K562 (cell line): ENCODE measurements around the gene OR4D5. TPM values are rescaled to one million over a fixed set of nuclear protein-coding genes. Genes with fewer than 3 reads are reported as not detected.

Experiments
- ATAC-seq: fragments of 200-7000 bp; cut with Tn5 transposase; 3 replicates; pipeline ENCODE4 v1.9.1; 2020; ENCODE audit warnings: moderate library complexity
- Bru-seq: library from RNA; stranded (reverse); fragments of 400-500 nt; gene quantifications from one replicate; lab custom pipeline; 2021; lab: Mats Ljungman, UMichigan
- BruChase-seq, 2 experiments: library from RNA; stranded (reverse); fragments of 400-500 nt; gene quantifications; one replicate each; lab custom pipeline; 2021; lab: Mats Ljungman, UMichigan
- BruUV-seq: library from RNA; stranded (reverse); fragments of 400-500 nt; replicated peaks from 2 replicates; lab custom pipeline; 2021; lab: Mats Ljungman, UMichigan
- CTCF ChIA-PET: fragments of 300-600 bp; formaldehyde crosslinking; extraction: SDS; loops from one replicate; lab custom pipeline; 2021; ENCODE audit warnings: low intra/inter-chr PET ratio; lab: Yijun Ruan, JAX
- POLR2A ChIA-PET: fragments of 300-600, 350-650 bp; sonication (Branson Sonifier 250); formaldehyde crosslinking; extraction: SDS; loops from one replicate; lab custom pipeline; 2021; ENCODE audit warnings: antibody characterized with exemption, inconsistent platforms; lab: Yijun Ruan, JAX
- DNase-seq, 4 experiments: peaks; one replicate each; pipeline versions ENCODE4 v3.0.0 to v3.0.0-alpha.2; 2011 to 2018; ENCODE audit warnings: low spot score in 3 of 4, mixed read lengths in 3 of 4; ENCODE audit errors: extremely low read depth in 1 of 4
- FAIRE-seq: peaks from 2 replicates; lab custom pipeline; 2011; peaks lifted over from hg19 to GRCh38; lab: Jason Lieb, UNC
- H2AFZ ChIP-seq: 2 replicates; pipeline ENCODE4 v1.6.0; 2011; ENCODE audit warnings: low read depth, low read length, control low read depth, inconsistent platforms
- H3K27ac ChIP-seq: fragments of 200-600 bp; 3 replicates; pipeline ENCODE4 v1.8.0; 2011; ENCODE audit warnings: low read depth, mild to moderate bottlenecking, control low read depth, inconsistent platforms, low read length, moderate library complexity, mixed read lengths; ENCODE audit errors: extremely low read depth
- H3K27me3 ChIP-seq, 2 experiments: fragments of 300-600 bp in 1 of 2; 2 replicates in 1 of 2; 3 replicates in 1 of 2; pipeline versions ENCODE4 v1.6.0 to v1.8.0; 2011; ENCODE audit warnings: inconsistent platforms in 2 of 2, low read length in 2 of 2, mild to moderate bottlenecking in 1 of 2, mixed read lengths in 1 of 2, moderate library complexity in 1 of 2; ENCODE audit not compliant: control insufficient read depth in 2 of 2, insufficient read depth in 2 of 2
- H3K36me3 ChIP-seq: fragments of 300-600 bp; 3 replicates; pipeline ENCODE4 v1.8.0; 2011; ENCODE audit warnings: mild to moderate bottlenecking, low read length, inconsistent platforms; ENCODE audit not compliant: control insufficient read depth, insufficient read depth
- H3K4me1 ChIP-seq, 2 experiments: fragments of 200-600 bp in 1 of 2; replicated peaks in 1 of 2; 2 replicates in 1 of 2; 3 replicates in 1 of 2; pipeline versions ENCODE4 v1.5.1 to v1.8.0; 2011; ENCODE audit warnings: inconsistent platforms in 2 of 2, low read length in 2 of 2, mild to moderate bottlenecking in 1 of 2, mixed read lengths in 1 of 2, moderate library complexity in 1 of 2; ENCODE audit not compliant: control insufficient read depth in 2 of 2, insufficient read depth in 2 of 2
- H3K4me2 ChIP-seq: 2 replicates; pipeline ENCODE4 v1.6.1; 2011; ENCODE audit warnings: low read length, control low read depth, inconsistent platforms, mixed read lengths; ENCODE audit not compliant: insufficient read depth
- H3K4me3 ChIP-seq: fragments of 200-600 bp; sonication (generic), shearing (Covaris generic); 2 replicates; pipeline ENCODE4 v1.5.1; 2016; ENCODE audit warnings: control low read depth, inconsistent platforms
- H3K79me2 ChIP-seq: fragments of 200-600 bp; 3 replicates; pipeline ENCODE4 v1.8.0; 2011; ENCODE audit warnings: low read length, inconsistent platforms; ENCODE audit not compliant: control insufficient read depth, insufficient read depth
- H3K9ac ChIP-seq, 2 experiments: 2 replicates each; pipeline versions ENCODE4 v1.6.0 to v1.6.1; 2011; ENCODE audit warnings: low read depth in 2 of 2, low read length in 2 of 2, control low read depth in 1 of 2, inconsistent platforms in 1 of 2, mild to moderate bottlenecking in 1 of 2, mixed read lengths in 1 of 2; ENCODE audit not compliant: insufficient read depth in 1 of 2
- H3K9me1 ChIP-seq: one replicate; pipeline ENCODE4 v1.6.0; 2011; ENCODE audit warnings: inconsistent platforms, mild to moderate bottlenecking, low read length, moderate library complexity; ENCODE audit not compliant: control insufficient read depth, insufficient read depth
- H3K9me3 ChIP-seq: replicated peaks from 2 replicates; pipeline ENCODE4 v1.5.1; 2011; ENCODE audit warnings: low read depth, low read length, inconsistent platforms; ENCODE audit not compliant: control insufficient read depth, insufficient read depth
- H4K20me1 ChIP-seq: replicated peaks from 2 replicates; pipeline ENCODE4 v1.6.1; 2011; ENCODE audit warnings: low read length, inconsistent platforms, mixed read lengths; ENCODE audit not compliant: control insufficient read depth, insufficient read depth
- DMBX1 ChIP-seq: fragments of 250-450 bp; sonication (Bioruptor Pico); IDR thresholded peaks from 2 replicates; pipeline ENCODE4 v1.8.0; 2022; ENCODE audit warnings: inconsistent platforms, mild to moderate bottlenecking, moderate library complexity, borderline replicate concordance
- HIVEP1 ChIP-seq: fragments of 250-450 bp; sonication (Bioruptor Pico); IDR thresholded peaks from 2 replicates; pipeline ENCODE4 v1.4.0; 2020; ENCODE audit warnings: mild to moderate bottlenecking
- JUN ChIP-seq, 2 experiments: sonication (generic) in 1 of 2; formaldehyde crosslinking in 1 of 2; IDR thresholded peaks; 2 replicates each; pipeline versions ENCODE4 v1.6.1 to v1.8.0; 2012 to 2022; ENCODE audit warnings: borderline replicate concordance in 2 of 2, mild to moderate bottlenecking in 2 of 2, improper control_type of control experiment in 1 of 2, low read depth in 1 of 2, low read length in 1 of 2, missing genetic modification reagents in 1 of 2
- ZBTB17 ChIP-seq: fragments of 450-650 bp; formaldehyde crosslinking; IDR thresholded peaks from 2 replicates; pipeline ENCODE4 v1.4.0; 2020; ENCODE audit warnings: mild to moderate bottlenecking
- WGBS: fragments of 100-300 bp; shearing (Covaris generic); methylation state at CpG from one replicate; pipeline ENCODE4 v1.1.6; 2016; ENCODE audit warnings: low coverage, mixed read lengths; ENCODE audit not compliant: insufficient coverage; ENCODE audit errors: missing lambda C conversion rate; 5-methylcytosine and 5-hydroxymethylcytosine counted together
- in situ Hi-C: fragments of 300-500 bp; cut with MboI; formaldehyde crosslinking; loops from 4 replicates; pipeline ENCODE4 v1.15.0; 2018; ENCODE audit warnings: inconsistent platforms, mixed read lengths
- intact Hi-C: fragments of 100-400 bp; cut with micrococcal nuclease; formaldehyde crosslinking; loops from 2 replicates; pipeline ENCODE4 v1.14.2; 2022
- long read RNA-seq, 3 experiments: library from polyadenylated mRNA in 2 of 3; library from RNA in 1 of 3; unstranded in 2 of 3; stranded (forward) in 1 of 3; transcript quantifications; one replicate each; pipeline ENCODE4 v2.0.0, GENCODE V29; 2019 to 2022
- polyA minus RNA-seq, 3 experiments: library from RNA; depleted of rRNA, polyadenylated mRNA; stranded (reverse); fragments of >200 nt; gene quantifications; 2 replicates each; pipeline ENCODE4 v1.2.3, GENCODE V29; 2011
- polyA plus RNA-seq, 8 experiments: library from polyadenylated mRNA; depleted of rRNA in 4 of 8; stranded (reverse) in 5 of 8; unstranded in 3 of 8; fragments of >200 nt; fragmentation: Nextera tagmentation in 2 of 8; fragmentation: Illumina TruSeq in 1 of 8; extraction: Ambion mirVana in 2 of 8; extraction: Trizol in 1 of 8; gene quantifications; 2 replicates each; pipeline versions ENCODE4 v1.2.1 to v1.2.3, GENCODE V29; 2011 to 2014; ENCODE audit warnings: inconsistent platforms in 1 of 8, missing spikeins in 1 of 8
- total RNA-seq, 7 experiments: library from RNA; depleted of rRNA in 6 of 7; stranded (reverse); fragments of >200 nt in 6 of 7; fragmentation: Illumina TruSeq in 2 of 7; extraction: Trizol in 2 of 7; gene quantifications; 2 replicates each; pipeline versions ENCODE4 v1.2.1 to v1.2.3, GENCODE V29; 2011 to 2021; ENCODE audit warnings: low replicate concordance in 1 of 7
- TF ChIP-seq, protein P1 (sequence below): fragments of 450-650 bp; IDR thresholded peaks from 2 replicates; pipeline ENCODE4 v1.6.1; 2018; ENCODE audit warnings: mild to moderate bottlenecking, low read depth; ENCODE audit not compliant: partially characterized antibody

The OR4D5 gene
- total RNA-seq (2011; cell fraction: chromatin; rRNA removed; ENCODE audit: low replicate concordance) = not detected in 2 replicates
- not detected in 2 replicates for total RNA-seq (2011; cell fraction: nucleolus; rRNA removed)
- not detected in 2 replicates for total RNA-seq (2011; cell fraction: nucleoplasm; rRNA removed)
- total RNA-seq (2014; rRNA removed) (not detected in 2 replicates), total RNA-seq (2014; rRNA removed; fragmentation: Illumina TruSeq; extraction: Trizol) (not detected in 2 replicates), total RNA-seq (2015; rRNA removed; fragmentation: Illumina TruSeq; extraction: Trizol) (not detected in 2 replicates), total RNA-seq (2021) (not detected in 2 replicates), polyA plus RNA-seq (2011; rRNA removed) (not detected in 2 replicates), polyA plus RNA-seq (2014; fragmentation: Illumina TruSeq; extraction: Trizol) (not detected in 2 replicates), polyA plus RNA-seq (2014; fragmentation: Nextera tagmentation; extraction: Ambion mirVana) (not detected), polyA plus RNA-seq (2014; rRNA removed) (not detected in 2 replicates), polyA minus RNA-seq (2011; rRNA and poly(A)+ RNA removed) (not detected in 2 replicates), Bru-seq, nascent RNA (not detected), BruChase-seq, experiment 1, labeled RNA remaining after a 2-hour chase (not detected), BruChase-seq, experiment 2, labeled RNA remaining after a 6-hour chase (not detected)
- not detected in 2 replicates for polyA plus RNA-seq (2011; cell fraction: cytosol; rRNA removed)
- polyA plus RNA-seq (2011; cell fraction: nucleus; rRNA removed) = not detected in 2 replicates
- not detected in 2 replicates for polyA plus RNA-seq (2012)
- polyA minus RNA-seq (2011; cell fraction: cytosol; rRNA and poly(A)+ RNA removed) = not detected in 2 replicates
- polyA minus RNA-seq (2011; cell fraction: nucleus; rRNA and poly(A)+ RNA removed) = not detected in 2 replicates
- long read RNA-seq, experiment 1 = 0 reads
- long read RNA-seq, experiment 2 = 0 reads
- long read RNA-seq, experiment 3 = 0 reads

DNA sequence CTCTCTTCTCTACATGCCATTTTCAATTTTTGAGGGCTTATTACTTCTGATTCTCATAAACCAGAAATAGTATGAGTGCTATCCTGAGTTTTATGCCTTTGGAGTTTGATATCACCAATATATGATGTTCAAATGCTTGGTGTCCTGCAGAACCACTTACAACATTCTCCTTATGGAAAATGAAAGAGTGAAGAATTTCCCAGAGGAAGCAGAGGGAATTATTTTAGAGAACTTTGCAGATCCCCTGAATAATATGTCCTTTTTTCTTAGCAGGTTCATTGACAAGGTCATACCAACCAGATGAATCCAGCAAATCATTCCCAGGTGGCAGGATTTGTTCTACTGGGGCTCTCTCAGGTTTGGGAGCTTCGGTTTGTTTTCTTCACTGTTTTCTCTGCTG, at the start of gene OR4D5:
OR4D5 (plus strand) TSS at position 301 of the 400 bp plus-strand sequence; CDS start at position 301, 0 bp downstream.
- Histone ChIP-seq H3K36me3 (no peaks in the 10 kb centered on the region), H3K9me1 (no peaks in the 10 kb centered on the region), H3K27ac (no peak within 1 kb of the TSS)
- POLR2A ChIA-PET = no interaction called here
- no TSS peak for BruUV-seq
- DNase-seq = no peak
- in situ Hi-C loops = no loop called here
- TF ChIP-seq, protein P1, sequence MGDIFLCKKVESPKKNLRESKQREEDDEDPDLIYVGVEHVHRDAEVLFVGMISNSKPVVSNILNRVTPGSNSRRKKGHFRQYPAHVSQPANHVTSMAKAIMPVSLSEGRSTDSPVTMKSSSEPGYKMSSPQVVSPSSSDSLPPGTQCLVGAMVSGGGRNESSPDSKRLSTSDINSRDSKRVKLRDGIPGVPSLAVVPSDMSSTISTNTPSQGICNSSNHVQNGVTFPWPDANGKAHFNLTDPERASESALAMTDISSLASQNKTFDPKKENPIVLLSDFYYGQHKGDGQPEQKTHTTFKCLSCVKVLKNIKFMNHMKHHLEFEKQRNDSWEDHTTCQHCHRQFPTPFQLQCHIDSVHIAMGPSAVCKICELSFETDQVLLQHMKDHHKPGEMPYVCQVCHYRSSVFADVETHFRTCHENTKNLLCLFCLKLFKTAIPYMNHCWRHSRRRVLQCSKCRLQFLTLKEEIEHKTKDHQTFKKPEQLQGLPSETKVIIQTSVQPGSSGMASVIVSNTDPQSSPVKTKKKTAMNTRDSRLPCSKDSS = no peak
- TF ChIP-seq HIVEP1 (CRISPR knock-in tag) = no peak
- no peak for TF ChIP-seq DMBX1 (CRISPR knock-in tag)
- no peak for TF ChIP-seq JUN (IDR thresholded peaks at IDR 0.05; ENCODE audit: borderline replicate concordance, low read depth, low read length)
- TF ChIP-seq JUN (CRISPR knock-in tag; IDR thresholded peaks at IDR 0.05; ENCODE audit: borderline replicate concordance) = no peak
- TF ChIP-seq ZBTB17 (CRISPR knock-in tag) = no peak
- TF ChIP-seq, all 486 proteins: peak for 0
- intact Hi-C loops = no loop called here
- CTCF ChIA-PET = no interaction called here
- no peak for FAIRE-seq
- Histone ChIP-seq H3K27me3 (no peaks in the 10 kb centered on the region; a peak in 1 of 5 replicates), H3K9me3 (no peaks in the 10 kb centered on the region), H3K4me2 (no peak within 1 kb of the TSS), H4K20me1 (no peaks in the 10 kb centered on the region), H3K9ac (no peak within 1 kb of the TSS), H3K4me3 (no peak within 1 kb of the TSS), H3K4me1 (no peaks in the 10 kb centered on the region), H2AFZ (no peak within 1 kb of the TSS), H3K79me2 (no peaks in the 10 kb centered on the region)
- ATAC-seq = no peak
- WGBS = 0% methylated on average over 1 of the region's 1 CpG
